ENCODE data around the gene TEAD3. TPM values are rescaled to one million over a fixed set of nuclear protein-coding genes. Genes with fewer than 3 reads are reported as not detected.

The TEAD3 gene
- total RNA-seq, 1 experiment from 2014 or later, result not detected

DNA sequence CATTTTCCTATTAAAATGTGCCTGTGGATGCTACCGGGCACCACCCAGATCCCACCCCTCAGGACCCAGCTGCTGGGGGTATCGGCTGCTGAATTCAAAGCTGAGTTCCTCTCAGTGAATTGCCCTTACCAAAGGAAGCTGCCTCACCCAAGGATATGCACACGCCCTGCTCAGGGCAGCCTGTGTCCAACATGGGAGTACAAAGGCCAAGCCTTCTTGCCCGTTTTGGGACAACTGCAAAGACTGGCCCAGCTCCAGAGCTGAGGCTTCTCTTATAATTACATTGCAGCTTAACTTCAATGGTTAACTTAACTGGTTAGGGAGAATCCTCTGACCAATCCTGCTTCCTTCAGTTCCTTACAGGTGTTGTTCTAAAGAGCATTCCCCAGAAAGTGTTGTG is 64.6 kb downstream of the TEAD3 start:
- Histone ChIP-seq H3K9me3 (ENCODE audit: low read length) (peaks cover 6% of the 10 kb centered on the region; the same call in 1 of the 2 replicates), H3K79me2 (ENCODE audit: low read length) (no peaks in the 10 kb centered on the region), H3K4me2 (ENCODE audit: low read depth, low read length, poor library complexity, severe bottlenecking) (no peak overlapping the region), H3K27ac (ENCODE audit: low read length) (no peak overlapping the region), H3K27me3 (ENCODE audit: low read length) (no peaks in the 10 kb centered on the region), H3K4me1 (ENCODE audit: low read length) (no peaks in the 10 kb centered on the region), H3K4me3 (ENCODE audit: low read length) (no peak overlapping the region), H3K9me2 (replicated peaks; ENCODE audit: insufficient read depth, low read length) (no peaks in the 10 kb centered on the region), H2AFZ (ENCODE audit: low read length) (no peak overlapping the region), H4K20me1 (ENCODE audit: insufficient read depth, low read depth, low read length) (no peaks in the 10 kb centered on the region), H3K9ac (ENCODE audit: low read length) (no peak overlapping the region), H3K36me3 (ENCODE audit: insufficient read depth, low read length) (no peaks in the 10 kb centered on the region; the same call in 1 of the 2 replicates)
- no peak for DNase-seq

GRCh38 chr6:35429463-35429862 is 67.4 kb downstream of the TEAD3 start:
- H3K36me3 ChIP-seq (ENCODE audit: insufficient read depth, low read length), result no peaks in the 10 kb centered on the region; the same call in 1 of the 2 replicates
- no peaks in the 10 kb centered on the region for H3K9me2 ChIP-seq (replicated peaks; ENCODE audit: insufficient read depth, low read length)
- no peak overlapping the region for H3K9ac ChIP-seq (ENCODE audit: low read length)
- no peaks in the 10 kb centered on the region for H3K79me2 ChIP-seq (ENCODE audit: low read length)
- no peaks in the 10 kb centered on the region for H3K27me3 ChIP-seq (ENCODE audit: low read length)
- no peak overlapping the region for H3K4me2 ChIP-seq (ENCODE audit: low read depth, low read length, poor library complexity, severe bottlenecking)
- no peaks in the 10 kb centered on the region for H3K4me1 ChIP-seq (ENCODE audit: low read length)
- no peak overlapping the region for H3K27ac ChIP-seq (ENCODE audit: low read length)
- H2AFZ ChIP-seq (ENCODE audit: low read length), result no peak overlapping the region
- peaks cover 6% of the 10 kb centered on the region; the same call in 1 of the 2 replicates for H3K9me3 ChIP-seq (ENCODE audit: low read length)
- DNase-seq, result no peak
- no peak overlapping the region for H3K4me3 ChIP-seq (ENCODE audit: low read length)
- no peaks in the 10 kb centered on the region for H4K20me1 ChIP-seq (ENCODE audit: insufficient read depth, low read depth, low read length)

DNA sequence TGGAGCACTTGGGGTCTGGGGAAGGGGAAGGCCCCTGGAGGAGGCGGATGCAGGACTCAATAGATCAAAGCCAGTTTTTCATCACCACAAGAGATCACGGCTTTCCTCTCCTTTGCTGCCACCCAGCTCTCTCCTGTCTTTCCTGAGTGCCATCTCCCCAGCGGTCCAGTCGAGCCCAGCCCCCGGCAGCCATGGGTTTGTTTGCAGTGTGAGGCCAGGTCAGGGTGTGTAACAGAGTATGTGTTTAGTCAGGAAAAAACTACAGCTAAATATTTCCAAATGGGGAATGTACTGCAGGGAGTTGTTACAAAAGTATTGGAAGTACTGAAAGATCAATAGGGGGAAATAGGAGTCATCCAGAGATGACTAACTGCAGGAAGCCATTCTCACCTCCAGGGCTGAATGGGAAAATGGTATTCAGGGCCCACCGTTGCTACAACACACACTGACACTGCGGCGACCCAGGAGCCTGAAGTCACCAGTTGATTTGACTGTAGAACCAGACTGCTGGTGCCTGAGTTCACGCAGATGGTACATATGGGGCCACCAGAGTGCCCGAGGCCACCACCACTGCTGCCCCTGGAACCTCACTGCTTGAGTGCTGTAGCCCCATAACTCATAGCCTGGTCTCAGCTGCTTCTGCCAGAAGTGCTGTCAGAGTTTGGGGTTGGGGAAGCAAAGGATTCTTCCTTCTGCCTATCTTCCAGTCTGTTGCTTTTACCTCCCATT is 68.3 kb downstream of the TEAD3 start:
- Histone ChIP-seq H4K20me1 (ENCODE audit: insufficient read depth, low read depth, low read length) (no peaks in the 10 kb centered on the region), H3K27ac (ENCODE audit: low read length) (no peak overlapping the region), H3K4me1 (ENCODE audit: low read length) (no peaks in the 10 kb centered on the region), H3K4me3 (ENCODE audit: low read length) (no peak overlapping the region), H3K36me3 (ENCODE audit: insufficient read depth, low read length) (no peaks in the 10 kb centered on the region; the same call in 1 of the 2 replicates), H3K4me2 (ENCODE audit: low read depth, low read length, poor library complexity, severe bottlenecking) (no peak overlapping the region), H3K27me3 (ENCODE audit: low read length) (no peaks in the 10 kb centered on the region), H3K79me2 (ENCODE audit: low read length) (no peaks in the 10 kb centered on the region), H3K9me3 (ENCODE audit: low read length) (peaks cover 6% of the 10 kb centered on the region; the same call in 1 of the 2 replicates), H3K9me2 (replicated peaks; ENCODE audit: insufficient read depth, low read length) (no peaks in the 10 kb centered on the region), H2AFZ (ENCODE audit: low read length) (no peak overlapping the region), H3K9ac (ENCODE audit: low read length) (no peak overlapping the region)
- DNase-seq, result no peak

- no peak overlapping the region for H3K4me3 ChIP-seq (ENCODE audit: low read length)
- H3K27me3 ChIP-seq (ENCODE audit: low read length), result no peaks in the 10 kb centered on the region
- no peak for DNase-seq
- H3K9me3 ChIP-seq (ENCODE audit: low read length), result peaks cover 6% of the 10 kb centered on the region; the same call in 1 of the 2 replicates
- H3K36me3 ChIP-seq (ENCODE audit: insufficient read depth, low read length), result no peaks in the 10 kb centered on the region; the same call in 1 of the 2 replicates
- H3K79me2 ChIP-seq (ENCODE audit: low read length), result no peaks in the 10 kb centered on the region
- no peaks in the 10 kb centered on the region for H3K4me1 ChIP-seq (ENCODE audit: low read length)
- H3K9ac ChIP-seq (ENCODE audit: low read length), result no peak overlapping the region
- no peaks in the 10 kb centered on the region for H3K9me2 ChIP-seq (replicated peaks; ENCODE audit: insufficient read depth, low read length)
- no peak overlapping the region for H2AFZ ChIP-seq (ENCODE audit: low read length)
- H3K4me2 ChIP-seq (ENCODE audit: low read depth, low read length, poor library complexity, severe bottlenecking), result no peak overlapping the region
- no peak overlapping the region for H3K27ac ChIP-seq (ENCODE audit: low read length)
- H4K20me1 ChIP-seq (ENCODE audit: insufficient read depth, low read depth, low read length), result no peaks in the 10 kb centered on the region
Observed at GRCh38 chr6:35427851-35428321, 69.0 kb downstream of the TEAD3 start.

DNA sequence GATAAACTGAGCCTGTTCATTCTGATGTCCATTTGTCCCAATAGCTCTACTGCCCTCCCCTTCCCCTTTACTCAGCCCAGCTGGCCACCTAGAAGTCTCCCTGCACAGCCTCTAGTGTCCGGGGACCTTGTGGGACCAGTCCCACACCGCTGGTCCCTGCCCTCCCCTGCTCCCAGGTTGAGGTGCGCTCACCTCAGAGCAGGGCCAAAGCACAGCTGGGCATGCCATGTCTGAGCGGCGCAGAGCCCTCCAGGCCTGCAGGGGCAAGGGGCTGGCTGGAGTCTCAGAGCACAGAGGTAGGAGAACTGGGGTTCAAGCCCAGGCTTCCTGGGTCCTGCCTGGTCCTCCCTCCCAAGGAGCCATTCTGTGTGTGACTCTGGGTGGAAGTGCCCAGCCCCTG is 69.4 kb downstream of the TEAD3 start:
- Histone ChIP-seq H3K4me3 (ENCODE audit: low read length) (no peak overlapping the region), H3K9me2 (replicated peaks; ENCODE audit: insufficient read depth, low read length) (no peaks in the 10 kb centered on the region), H4K20me1 (ENCODE audit: insufficient read depth, low read depth, low read length) (no peaks in the 10 kb centered on the region), H3K4me1 (ENCODE audit: low read length) (no peaks in the 10 kb centered on the region), H3K27me3 (ENCODE audit: low read length) (no peaks in the 10 kb centered on the region), H3K36me3 (ENCODE audit: insufficient read depth, low read length) (no peaks in the 10 kb centered on the region; the same call in 1 of the 2 replicates), H3K9ac (ENCODE audit: low read length) (no peak overlapping the region), H3K9me3 (ENCODE audit: low read length) (peaks cover 6% of the 10 kb centered on the region; the same call in 1 of the 2 replicates), H3K4me2 (ENCODE audit: low read depth, low read length, poor library complexity, severe bottlenecking) (no peak overlapping the region), H3K79me2 (ENCODE audit: low read length) (no peaks in the 10 kb centered on the region), H2AFZ (ENCODE audit: low read length) (no peak overlapping the region), H3K27ac (ENCODE audit: low read length) (no peak overlapping the region)
- no peak for DNase-seq

- Histone ChIP-seq H3K4me1 (ENCODE audit: low read length) (no peaks in the 10 kb centered on the region), H3K9me2 (replicated peaks; ENCODE audit: insufficient read depth, low read length) (no peaks in the 10 kb centered on the region), H2AFZ (ENCODE audit: low read length) (no peak overlapping the region), H3K9ac (ENCODE audit: low read length) (no peak overlapping the region), H3K27me3 (ENCODE audit: low read length) (no peaks in the 10 kb centered on the region), H3K4me2 (ENCODE audit: low read depth, low read length, poor library complexity, severe bottlenecking) (no peak overlapping the region), H3K9me3 (ENCODE audit: low read length) (peaks cover 6% of the 10 kb centered on the region; the same call in 1 of the 2 replicates), H3K79me2 (ENCODE audit: low read length) (no peaks in the 10 kb centered on the region), H4K20me1 (ENCODE audit: insufficient read depth, low read depth, low read length) (no peaks in the 10 kb centered on the region), H3K27ac (ENCODE audit: low read length) (no peak overlapping the region), H3K36me3 (ENCODE audit: insufficient read depth, low read length) (no peaks in the 10 kb centered on the region; the same call in 1 of the 2 replicates), H3K4me3 (ENCODE audit: low read length) (no peak overlapping the region)
- DNase-seq, result no peak
Observed at GRCh38 chr6:35426074-35426473, 70.8 kb downstream of the TEAD3 start.

GRCh38 chr6:35425284-35425683 is 71.6 kb downstream of the TEAD3 start:
- H3K4me1 ChIP-seq (ENCODE audit: low read length), result no peaks in the 10 kb centered on the region
- no peaks in the 10 kb centered on the region for H3K9me2 ChIP-seq (replicated peaks; ENCODE audit: insufficient read depth, low read length)
- H3K9ac ChIP-seq (ENCODE audit: low read length), result no peak overlapping the region
- H3K36me3 ChIP-seq (ENCODE audit: insufficient read depth, low read length), result no peaks in the 10 kb centered on the region; the same call in 1 of the 2 replicates
- DNase-seq, result no peak
- peaks cover 6% of the 10 kb centered on the region; the same call in 1 of the 2 replicates for H3K9me3 ChIP-seq (ENCODE audit: low read length)
- no peaks in the 10 kb centered on the region for H3K79me2 ChIP-seq (ENCODE audit: low read length)
- no peak overlapping the region for H2AFZ ChIP-seq (ENCODE audit: low read length)
- no peak overlapping the region for H3K27ac ChIP-seq (ENCODE audit: low read length)
- no peaks in the 10 kb centered on the region for H3K27me3 ChIP-seq (ENCODE audit: low read length)
- no peak overlapping the region for H3K4me3 ChIP-seq (ENCODE audit: low read length)
- no peaks in the 10 kb centered on the region for H4K20me1 ChIP-seq (ENCODE audit: insufficient read depth, low read depth, low read length)
- H3K4me2 ChIP-seq (ENCODE audit: low read depth, low read length, poor library complexity, severe bottlenecking), result no peak overlapping the region
